ENCODE results near the gene STARD5. TPM values are rescaled to one million over a fixed set of nuclear protein-coding genes. Genes with fewer than 3 reads are reported as not detected.

Gene STARD5
- total and polyA plus RNA-seq, 2 of the 4 experiments (the other 2 are of a cell fraction): 5.0 to 22.8 TPM

DNA sequence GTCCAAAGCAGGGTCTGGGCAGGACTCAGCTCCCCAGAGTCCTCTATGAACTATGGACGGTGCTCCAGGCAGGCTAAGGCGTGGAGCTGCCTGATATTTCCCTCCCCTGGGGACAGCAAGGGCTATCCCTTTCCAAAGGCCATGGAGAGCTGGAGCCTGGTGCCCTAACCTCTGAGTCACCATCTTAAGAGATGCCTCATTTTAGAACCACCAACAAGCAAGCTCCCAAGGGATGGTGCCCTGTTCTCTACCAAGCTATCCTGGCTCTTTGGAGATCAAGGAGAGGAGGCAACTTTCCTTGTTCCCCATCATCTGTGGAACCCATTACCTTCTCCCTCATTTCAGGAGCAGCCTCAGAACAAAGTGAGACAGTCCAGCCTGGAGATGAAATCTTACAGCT, 15.7 kb downstream of the STARD5 start:
- no CpG with 5 or more reads among the region's 2 CpGs for WGBS, 2 experiments (ENCODE audit: extremely low coverage in 2 of 2, insufficient read length in 1 of 2)
- H2BK15ac ChIP-seq (ENCODE audit: low read depth, low read length): no peak overlapping the region
- no peak overlapping the region for H3K9ac ChIP-seq (ENCODE audit: low read depth, low read length)
- H3K27me3 ChIP-seq (ENCODE audit: control insufficient read depth, insufficient read depth, low read length): no peaks in the 10 kb centered on the region
- H4K8ac ChIP-seq (ENCODE audit: low read depth in 2 of 2, low read length in 2 of 2): no peak overlapping the region
- H3K23ac ChIP-seq (ENCODE audit: low read depth, low read length): no peak overlapping the region
- ChIA-PET CTCF (interaction anchor here (1.0 kb wide), 1 partner anchor 58 kb away, joined by 3 read pairs; no protein-coding TSS in a partner anchor), POLR2A (ENCODE audit: unreplicated experiment) (no interaction called here)
- H3K9me3 ChIP-seq (ENCODE audit: control insufficient read depth, insufficient read depth, low read length): no peaks in the 10 kb centered on the region
- H2AK9ac ChIP-seq (replicated peaks; ENCODE audit: low read depth, low read length, poor library complexity): peak overlapping the region; percentile 39
- no peak overlapping the region for H3K18ac ChIP-seq (ENCODE audit: low read depth, low read length)
- DNase-seq (no peak), ATAC-seq (ENCODE audit: low read depth) (no peak)
- no TSS peak for BruUV-seq (replicated peaks)
- intact Hi-C loops (cut with micrococcal nuclease): no loop called here
- no peak overlapping the region for H3K14ac ChIP-seq (replicated peaks; ENCODE audit: low read depth, low read length)
- no peak overlapping the region for H2AFZ ChIP-seq (replicated peaks; ENCODE audit: low read length, poor library complexity)
- H2BK20ac ChIP-seq (ENCODE audit: low read depth, low read length): no peak overlapping the region; the same call in 1 of the 2 replicates
- 0 out of 2 replicates have a peak overlapping the region, but pooled peaks have one; percentile 23 for H2AK5ac ChIP-seq (ENCODE audit: low read depth, low read length)
- H4K5ac ChIP-seq (ENCODE audit: low read depth, low read length): no peak overlapping the region
- H3K4me3 ChIP-seq (ENCODE audit: insufficient read depth, low read depth, low read length): no peak overlapping the region
- no peak overlapping the region for H3K4me2 ChIP-seq (ENCODE audit: low read depth, low read length)
- dilution Hi-C loops (cut with HindIII; ENCODE audit: low sequenced_read_pairs, unreplicated experiment): no loop called here
- no peak overlapping the region for H2BK5ac ChIP-seq (ENCODE audit: low read depth, low read length, poor library complexity, severe bottlenecking)
- H3K56ac ChIP-seq (ENCODE audit: extremely low read depth, insufficient read depth, low read length): no peak overlapping the region
- H3K4ac ChIP-seq (ENCODE audit: low read depth, low read length): no peak overlapping the region
- H3K36me3 ChIP-seq (ENCODE audit: control insufficient read depth, insufficient read depth, low read length): peaks cover 37% of the 10 kb centered on the region
- H2BK120ac ChIP-seq (ENCODE audit: low read depth, low read length): no peak overlapping the region
- TF ChIP-seq, protein P1, sequence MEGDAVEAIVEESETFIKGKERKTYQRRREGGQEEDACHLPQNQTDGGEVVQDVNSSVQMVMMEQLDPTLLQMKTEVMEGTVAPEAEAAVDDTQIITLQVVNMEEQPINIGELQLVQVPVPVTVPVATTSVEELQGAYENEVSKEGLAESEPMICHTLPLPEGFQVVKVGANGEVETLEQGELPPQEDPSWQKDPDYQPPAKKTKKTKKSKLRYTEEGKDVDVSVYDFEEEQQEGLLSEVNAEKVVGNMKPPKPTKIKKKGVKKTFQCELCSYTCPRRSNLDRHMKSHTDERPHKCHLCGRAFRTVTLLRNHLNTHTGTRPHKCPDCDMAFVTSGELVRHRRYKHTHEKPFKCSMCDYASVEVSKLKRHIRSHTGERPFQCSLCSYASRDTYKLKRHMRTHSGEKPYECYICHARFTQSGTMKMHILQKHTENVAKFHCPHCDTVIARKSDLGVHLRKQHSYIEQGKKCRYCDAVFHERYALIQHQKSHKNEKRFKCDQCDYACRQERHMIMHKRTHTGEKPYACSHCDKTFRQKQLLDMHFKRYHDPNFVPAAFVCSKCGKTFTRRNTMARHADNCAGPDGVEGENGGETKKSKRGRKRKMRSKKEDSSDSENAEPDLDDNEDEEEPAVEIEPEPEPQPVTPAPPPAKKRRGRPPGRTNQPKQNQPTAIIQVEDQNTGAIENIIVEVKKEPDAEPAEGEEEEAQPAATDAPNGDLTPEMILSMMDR (conservative IDR thresholded peaks at IDR 0.05; ENCODE audit: low read depth, low read length): no peak
- TF ChIP-seq, protein P2, sequence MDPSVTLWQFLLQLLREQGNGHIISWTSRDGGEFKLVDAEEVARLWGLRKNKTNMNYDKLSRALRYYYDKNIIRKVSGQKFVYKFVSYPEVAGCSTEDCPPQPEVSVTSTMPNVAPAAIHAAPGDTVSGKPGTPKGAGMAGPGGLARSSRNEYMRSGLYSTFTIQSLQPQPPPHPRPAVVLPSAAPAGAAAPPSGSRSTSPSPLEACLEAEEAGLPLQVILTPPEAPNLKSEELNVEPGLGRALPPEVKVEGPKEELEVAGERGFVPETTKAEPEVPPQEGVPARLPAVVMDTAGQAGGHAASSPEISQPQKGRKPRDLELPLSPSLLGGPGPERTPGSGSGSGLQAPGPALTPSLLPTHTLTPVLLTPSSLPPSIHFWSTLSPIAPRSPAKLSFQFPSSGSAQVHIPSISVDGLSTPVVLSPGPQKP (IDR thresholded peaks at IDR 0.05; ENCODE audit: borderline replicate concordance, low read depth, low read length): no peak
- TF ChIP-seq SMC3 (IDR thresholded peaks at IDR 0.05; ENCODE audit: low read depth, low read length): no peak
- TF ChIP-seq MXI1 (IDR thresholded peaks at IDR 0.05; ENCODE audit: borderline replicate concordance, low read depth, low read length): no peak
- TF ChIP-seq, protein P3, sequence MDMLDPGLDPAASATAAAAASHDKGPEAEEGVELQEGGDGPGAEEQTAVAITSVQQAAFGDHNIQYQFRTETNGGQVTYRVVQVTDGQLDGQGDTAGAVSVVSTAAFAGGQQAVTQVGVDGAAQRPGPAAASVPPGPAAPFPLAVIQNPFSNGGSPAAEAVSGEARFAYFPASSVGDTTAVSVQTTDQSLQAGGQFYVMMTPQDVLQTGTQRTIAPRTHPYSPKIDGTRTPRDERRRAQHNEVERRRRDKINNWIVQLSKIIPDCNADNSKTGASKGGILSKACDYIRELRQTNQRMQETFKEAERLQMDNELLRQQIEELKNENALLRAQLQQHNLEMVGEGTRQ (IDR thresholded peaks at IDR 0.05; ENCODE audit: low read depth, low read length): no peak
- no peak for TF ChIP-seq BHLHE40 (IDR thresholded peaks at IDR 0.05; ENCODE audit: low read depth, low read length)
- TF ChIP-seq MAFK (IDR thresholded peaks at IDR 0.05; ENCODE audit: low read depth, low read length): no peak
- no peak for TF ChIP-seq RAD21 (IDR thresholded peaks at IDR 0.05; ENCODE audit: low read length)
- no peak for TF ChIP-seq CEBPB (IDR thresholded peaks at IDR 0.05; ENCODE audit: low read depth, low read length)
- TF ChIP-seq RFX5 (IDR thresholded peaks at IDR 0.05; ENCODE audit: low read depth, low read length): no peak
- no peak for TF ChIP-seq NFE2L2 (IDR thresholded peaks at IDR 0.05; ENCODE audit: low read depth, low read length)
- no peak for TF ChIP-seq POLR2A (IDR thresholded peaks at IDR 0.05; ENCODE audit: low read depth, low read length)
- TF ChIP-seq MAZ (IDR thresholded peaks at IDR 0.05; ENCODE audit: borderline replicate concordance, low read depth, low read length): no peak
- in situ Hi-C loops (cut with MboI; ENCODE audit: low sequenced_read_pairs): no loop called here
- H3K9me1 ChIP-seq (ENCODE audit: insufficient read depth, low read length): peaks cover 28% of the 10 kb centered on the region
- H3K27ac ChIP-seq (ENCODE audit: insufficient read depth, low read length): no peak overlapping the region
- H4K91ac ChIP-seq (ENCODE audit: insufficient read depth, low read depth, low read length): 0 out of 2 replicates have a peak overlapping the region, but pooled peaks have one; percentile 5
- 0 out of 4 replicates have a peak, but pooled peaks cover 0 to 11% of the 10 kb centered on the region in 2 experiments for H3K79me1 ChIP-seq (ENCODE audit: low read depth in 1 of 2, low read length in 2 of 2)
- no peaks in the 10 kb centered on the region for H4K20me1 ChIP-seq (ENCODE audit: insufficient read depth, low read length)
- peaks cover 19% of the 10 kb centered on the region for H3K4me1 ChIP-seq (ENCODE audit: control insufficient read depth, insufficient read depth, low read length)

All from IMR-90 (cell line).